SK-N-SH treated with all-trans-retinoic acid at 6 μM for 48 hours (cell line): ENCODE results near the gene AAMP.

ENCODE experiments used
- CREB5 ChIP-seq: fragments of 250-450 bp; sonication (Bioruptor Pico); IDR thresholded peaks from 2 replicates; pipeline ENCODE4 v1.5.1; 2020; ENCODE audit warnings: low read depth, mild to moderate bottlenecking, moderate library complexity
- ESRRG ChIP-seq: fragments of 250-450 bp; sonication (Bioruptor Pico); IDR thresholded peaks from 2 replicates; pipeline ENCODE4 v1.6.1; 2021; ENCODE audit warnings: mild to moderate bottlenecking
- OSR1 ChIP-seq: fragments of 250-450 bp; sonication (Bioruptor Pico); IDR thresholded peaks from 2 replicates; pipeline ENCODE4 v1.8.0; 2022; ENCODE audit warnings: moderate library complexity, mild to moderate bottlenecking, inconsistent platforms
- PATZ1 ChIP-seq: fragments of 250-450 bp; sonication (Bioruptor Pico); IDR thresholded peaks from 2 replicates; pipeline ENCODE4 v1.8.0; 2020; ENCODE audit warnings: mild to moderate bottlenecking, moderate library complexity, borderline replicate concordance
- POU6F1 ChIP-seq: fragments of 250-450 bp; sonication (Bioruptor Pico); IDR thresholded peaks from 2 replicates; pipeline ENCODE4 v1.8.0; 2021; ENCODE audit warnings: low read depth, mild to moderate bottlenecking, moderate library complexity, borderline replicate concordance
- RARB ChIP-seq: fragments of 250-450 bp; sonication (Bioruptor Pico); IDR thresholded peaks from 2 replicates; pipeline ENCODE4 v1.8.0; 2021; ENCODE audit warnings: mild to moderate bottlenecking, moderate library complexity
- SNAI2 ChIP-seq: fragments of 250-450 bp; sonication (Bioruptor Pico); IDR thresholded peaks from 2 replicates; pipeline ENCODE4 v1.5.0; 2020; ENCODE audit warnings: mild to moderate bottlenecking, moderate library complexity
- TCF4 ChIP-seq: fragments of 250-450 bp; sonication (Bioruptor Pico); IDR thresholded peaks from 2 replicates; pipeline ENCODE4 v1.8.0; 2021; ENCODE audit warnings: mild to moderate bottlenecking, moderate library complexity, borderline replicate concordance
- TOX ChIP-seq: fragments of 250-450 bp; sonication (Bioruptor Pico); IDR thresholded peaks from 2 replicates; pipeline ENCODE4 v1.8.0; 2021; ENCODE audit warnings: mild to moderate bottlenecking, moderate library complexity, borderline replicate concordance
- ZFP3 ChIP-seq: fragments of 250-450 bp; sonication (Bioruptor Pico); IDR thresholded peaks from 2 replicates; pipeline ENCODE4 v1.5.0; 2020; ENCODE audit warnings: mild to moderate bottlenecking, moderate library complexity
- ZFP30 ChIP-seq: fragments of 450-650 bp; formaldehyde crosslinking; IDR thresholded peaks from 2 replicates; pipeline ENCODE4 v1.5.0; 2022; ENCODE audit warnings: mild to moderate bottlenecking, moderate library complexity

- TF ChIP-seq PATZ1 (CRISPR knock-in tag) = no peak
- TF ChIP-seq RARB (CRISPR knock-in tag) = no peak
- no peak for TF ChIP-seq ESRRG (CRISPR knock-in tag)
- TF ChIP-seq ZFP3 (CRISPR knock-in tag) = no peak
- TF ChIP-seq SNAI2 (CRISPR knock-in tag) = no peak
- TF ChIP-seq TCF4 (CRISPR knock-in tag) = no peak
- TF ChIP-seq POU6F1 (CRISPR knock-in tag) = no peak
- no peak for TF ChIP-seq OSR1
- no peak for TF ChIP-seq TOX (CRISPR knock-in tag)
- no peak for TF ChIP-seq ZFP30 (CRISPR knock-in tag)
- TF ChIP-seq CREB5 (CRISPR knock-in tag) = no peak
Measured at GRCh38 chr2:218255446-218255845, 14.5 kb downstream of the AAMP start.
